Measurements from ENCODE around the gene PGAM2.

DNA sequence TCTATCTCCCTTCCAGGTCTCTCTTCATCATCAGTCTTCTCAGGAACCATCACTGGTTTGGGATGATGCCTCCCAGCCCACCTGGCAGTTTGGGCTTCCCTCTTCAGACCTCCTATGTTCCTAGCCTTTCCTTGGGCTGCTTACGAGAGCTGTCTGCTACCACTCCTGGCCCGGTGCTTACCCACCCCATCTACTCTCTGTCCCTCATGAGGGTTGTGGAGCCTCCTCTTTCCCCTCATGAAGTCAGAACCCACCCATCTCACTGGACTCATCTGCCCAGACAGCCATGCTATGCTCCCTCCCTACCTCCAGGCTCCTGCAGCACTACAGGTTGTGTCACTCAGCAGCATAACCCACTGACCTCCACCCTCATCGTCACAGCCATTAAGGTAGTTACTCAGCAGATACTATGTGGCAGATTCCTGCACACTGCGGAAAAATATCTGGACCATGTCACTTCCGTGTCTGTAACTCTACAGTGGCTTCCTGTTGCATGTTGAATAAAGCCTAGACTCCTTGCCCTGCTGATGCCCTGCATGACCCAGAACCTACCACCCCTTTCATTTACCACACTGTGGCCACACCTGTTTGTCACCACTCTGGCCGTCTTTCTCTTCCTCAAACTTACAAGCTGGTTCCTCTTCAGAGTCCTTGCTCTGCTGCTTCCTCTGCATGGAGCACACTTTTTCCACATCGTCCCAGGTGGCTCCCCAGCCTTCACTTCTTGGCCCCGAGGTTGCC, 18.9 kb downstream of the PGAM2 start:
- TF ChIP-seq, protein P1, sequence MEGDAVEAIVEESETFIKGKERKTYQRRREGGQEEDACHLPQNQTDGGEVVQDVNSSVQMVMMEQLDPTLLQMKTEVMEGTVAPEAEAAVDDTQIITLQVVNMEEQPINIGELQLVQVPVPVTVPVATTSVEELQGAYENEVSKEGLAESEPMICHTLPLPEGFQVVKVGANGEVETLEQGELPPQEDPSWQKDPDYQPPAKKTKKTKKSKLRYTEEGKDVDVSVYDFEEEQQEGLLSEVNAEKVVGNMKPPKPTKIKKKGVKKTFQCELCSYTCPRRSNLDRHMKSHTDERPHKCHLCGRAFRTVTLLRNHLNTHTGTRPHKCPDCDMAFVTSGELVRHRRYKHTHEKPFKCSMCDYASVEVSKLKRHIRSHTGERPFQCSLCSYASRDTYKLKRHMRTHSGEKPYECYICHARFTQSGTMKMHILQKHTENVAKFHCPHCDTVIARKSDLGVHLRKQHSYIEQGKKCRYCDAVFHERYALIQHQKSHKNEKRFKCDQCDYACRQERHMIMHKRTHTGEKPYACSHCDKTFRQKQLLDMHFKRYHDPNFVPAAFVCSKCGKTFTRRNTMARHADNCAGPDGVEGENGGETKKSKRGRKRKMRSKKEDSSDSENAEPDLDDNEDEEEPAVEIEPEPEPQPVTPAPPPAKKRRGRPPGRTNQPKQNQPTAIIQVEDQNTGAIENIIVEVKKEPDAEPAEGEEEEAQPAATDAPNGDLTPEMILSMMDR (IDR thresholded peaks at IDR 0.05; ENCODE audit: poor library complexity): no peak
- TF ChIP-seq EZH2 (IDR thresholded peaks at IDR 0.05; ENCODE audit: borderline replicate concordance): no peak

Data from hepatocyte (in vitro differentiated cells).